Calu3 (cell line): ENCODE data around the gene OR52N4. TPM values are rescaled to one million over a fixed set of nuclear protein-coding genes. Genes with fewer than 3 reads are reported as not detected.

Experiments used
- BruUV-seq: library from RNA; stranded (reverse); fragments of 400-500 nt; replicated peaks from 2 replicates; lab custom pipeline; 2021; lab: Mats Ljungman, UMichigan
- CTCF ChIA-PET: fragments of 300-600 bp; sonication (Branson Sonifier 250); formaldehyde crosslinking; loops from one replicate; lab custom pipeline; 2022; ENCODE audit warnings: antibody characterized with exemption; lab: Charles Lee
- DNase-seq: peaks from one replicate; pipeline ENCODE4 v3.0.0; 2022
- H3K27ac Mint-ChIP-seq: one replicate; pipeline ENCODE4 v1.8.0; 2022; ENCODE audit warnings: mixed read lengths; ENCODE audit not compliant: unreplicated experiment
- H3K27me3 Mint-ChIP-seq: one replicate; pipeline ENCODE4 v1.8.0; 2022; ENCODE audit warnings: mixed read lengths; ENCODE audit not compliant: unreplicated experiment
- H3K36me3 Mint-ChIP-seq: one replicate; pipeline ENCODE4 v1.8.0; 2022; ENCODE audit warnings: mild to moderate bottlenecking, moderate library complexity, mixed read lengths; ENCODE audit not compliant: insufficient read depth, unreplicated experiment
- H3K4me1 Mint-ChIP-seq: one replicate; pipeline ENCODE4 v1.8.0; 2022; ENCODE audit warnings: mild to moderate bottlenecking, low read depth, mixed read lengths; ENCODE audit not compliant: unreplicated experiment
- H3K4me3 Mint-ChIP-seq: one replicate; pipeline ENCODE4 v1.8.0; 2022; ENCODE audit warnings: mild to moderate bottlenecking, low read depth, moderate library complexity, mixed read lengths; ENCODE audit not compliant: unreplicated experiment
- H3K9me3 Mint-ChIP-seq: one replicate; pipeline ENCODE4 v1.8.0; 2022; ENCODE audit warnings: low read depth, mixed read lengths; ENCODE audit not compliant: unreplicated experiment
- CTCF ChIP-seq: fragments of 200-600 bp; IDR thresholded peaks from one replicate; pipeline ENCODE4 v1.8.0; 2022; ENCODE audit warnings: antibody characterized with exemption; ENCODE audit not compliant: unreplicated experiment
- intact Hi-C: fragments of 100-400 bp; cut with micrococcal nuclease; formaldehyde crosslinking; loops from one replicate; pipeline ENCODE4 v1.10.0; 2022; ENCODE audit not compliant: unreplicated experiment
- total RNA-seq: library from RNA; stranded (reverse); gene quantifications from 2 replicates; pipeline ENCODE4 v1.2.3, GENCODE V29; 2022

OR52N4 gene
- total RNA-seq, 1 experiment from 2014 or later: not detected

GRCh38 chr11:5736396-5736795, 17.6 kb upstream of the OR52N4 start, which contains the start of gene OR56B1:
TSS of gene OR56B1 (plus strand) at chr11:5736448. CDS start at chr11:5736517, 69 bp downstream.
- Mint-ChIP-seq H3K9me3 (no peaks in the 10 kb centered on the region), H3K4me3 (no peak within 1 kb of the TSS), H3K36me3 (no peaks in the 10 kb centered on the region), H3K27ac (no peak within 1 kb of the TSS), H3K4me1 (no peaks in the 10 kb centered on the region), H3K27me3 (peaks cover 30% of the 10 kb centered on the region)
- TF ChIP-seq CTCF: no peak
- CTCF ChIA-PET: no interaction called here
- BruUV-seq: no TSS peak
- DNase-seq: no peak
- intact Hi-C loops: no loop called here

DNA sequence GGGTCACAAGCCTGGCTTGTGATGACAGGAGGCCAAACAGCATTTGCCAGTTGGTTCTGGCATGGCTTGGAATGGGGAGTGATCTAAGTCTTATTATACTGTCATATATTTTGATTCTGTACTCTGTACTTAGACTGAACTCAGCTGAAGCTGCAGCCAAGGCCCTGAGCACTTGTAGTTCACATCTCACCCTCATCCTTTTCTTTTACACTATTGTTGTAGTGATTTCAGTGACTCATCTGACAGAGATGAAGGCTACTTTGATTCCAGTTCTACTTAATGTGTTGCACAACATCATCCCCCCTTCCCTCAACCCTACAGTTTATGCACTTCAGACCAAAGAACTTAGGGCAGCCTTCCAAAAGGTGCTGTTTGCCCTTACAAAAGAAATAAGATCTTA, 17.0 kb upstream of the OR52N4 start:
- peaks cover 37% of the 10 kb centered on the region for H3K27me3 Mint-ChIP-seq
- BruUV-seq: no TSS peak
- H3K4me3 Mint-ChIP-seq: no peak overlapping the region
- H3K36me3 Mint-ChIP-seq: no peaks in the 10 kb centered on the region
- no peaks in the 10 kb centered on the region for H3K9me3 Mint-ChIP-seq
- intact Hi-C loops: no loop called here
- no peak for DNase-seq
- H3K27ac Mint-ChIP-seq: no peak overlapping the region
- CTCF ChIA-PET: no interaction called here
- no peaks in the 10 kb centered on the region for H3K4me1 Mint-ChIP-seq
- TF ChIP-seq CTCF: no peak

DNA sequence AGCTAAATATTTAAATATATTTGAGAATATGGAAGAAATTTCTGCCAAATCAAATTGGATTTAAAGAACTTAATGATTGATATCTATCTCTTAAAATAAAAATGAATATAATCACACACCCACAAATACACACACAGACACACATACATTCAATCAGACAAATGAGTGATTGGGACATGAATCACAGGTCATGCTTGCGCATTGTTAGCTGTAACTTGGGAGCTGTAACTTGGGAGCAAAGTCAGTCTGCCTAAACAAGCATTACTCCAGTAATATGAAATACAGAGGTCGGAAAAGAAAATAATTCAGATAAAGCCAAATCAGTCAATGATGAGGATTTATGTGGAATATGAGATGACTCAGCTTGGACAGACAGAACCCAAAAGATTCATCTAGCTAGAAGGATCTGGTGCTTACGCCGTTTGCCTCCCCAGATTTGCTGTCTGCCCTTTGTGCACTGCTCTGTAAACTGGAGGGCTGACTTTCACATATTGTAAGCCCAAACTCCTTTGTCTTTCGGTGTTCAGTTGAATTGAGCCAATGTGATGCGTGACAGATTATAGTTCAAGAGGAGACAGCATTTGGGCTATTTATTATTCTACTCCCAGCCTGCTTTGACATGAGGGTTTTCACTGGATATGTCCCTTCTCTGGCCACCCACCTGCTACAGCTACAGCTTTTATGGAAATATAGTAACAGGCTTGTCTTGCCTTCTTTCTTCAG, 16.2 kb upstream of the OR52N4 start:
- CTCF ChIA-PET: interaction anchor here (0.6 kb wide), 1 partner anchor 929 kb away, joined by 3 read pairs; no protein-coding TSS in a partner anchor
- DNase-seq: no peak

DNA sequence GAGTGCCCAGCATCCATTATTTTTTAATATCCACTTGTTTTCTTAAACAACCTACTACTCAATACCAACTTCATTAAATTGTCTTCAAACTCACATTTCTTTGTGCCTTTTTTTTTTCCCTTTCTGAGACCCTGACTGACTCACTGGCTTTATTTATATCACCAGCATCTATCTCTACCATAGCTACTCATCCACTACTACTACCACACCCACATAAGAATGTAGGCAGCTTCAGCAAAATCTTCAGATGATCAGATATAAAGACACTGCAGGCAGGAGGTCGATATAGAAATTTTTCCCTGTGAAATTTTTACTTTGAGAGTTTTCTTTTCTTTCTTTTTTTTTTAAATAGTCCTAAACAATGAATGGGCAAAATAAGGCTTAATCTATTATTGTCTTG, 15.6 kb upstream of the OR52N4 start:
- CTCF ChIA-PET: no interaction called here
- no peaks in the 10 kb centered on the region for H3K9me3 Mint-ChIP-seq
- TF ChIP-seq CTCF: no peak
- no peak overlapping the region for H3K27ac Mint-ChIP-seq
- BruUV-seq: no TSS peak
- intact Hi-C loops: no loop called here
- no peaks in the 10 kb centered on the region for H3K4me1 Mint-ChIP-seq
- H3K27me3 Mint-ChIP-seq: peaks cover 42% of the 10 kb centered on the region
- no peak overlapping the region for H3K4me3 Mint-ChIP-seq
- H3K36me3 Mint-ChIP-seq: no peaks in the 10 kb centered on the region
- DNase-seq: no peak

More for the DNA sequence above, 16.2 kb upstream of the OR52N4 start:
- Mint-ChIP-seq H3K27ac (no peak overlapping the region), H3K4me1 (no peaks in the 10 kb centered on the region), H3K4me3 (no peak overlapping the region), H3K27me3 (peaks cover 42% of the 10 kb centered on the region), H3K9me3 (no peaks in the 10 kb centered on the region), H3K36me3 (no peaks in the 10 kb centered on the region)
- BruUV-seq: no TSS peak
- TF ChIP-seq CTCF: no peak
- intact Hi-C loops: no loop called here
